Measurements from ENCODE around the gene ZNF653. TPM values are rescaled to one million over a fixed set of nuclear protein-coding genes. Genes with fewer than 3 reads are reported as not detected.

The ZNF653 gene
- total RNA-seq, 1 experiment from 2014 or later: 10.3 TPM

GRCh38 chr19:11541238-11541637 is 35.6 kb upstream of the ZNF653 start:
- H3K27ac Mint-ChIP-seq: no peak overlapping the region
- POLR2A ChIA-PET: no interaction called here

DNA sequence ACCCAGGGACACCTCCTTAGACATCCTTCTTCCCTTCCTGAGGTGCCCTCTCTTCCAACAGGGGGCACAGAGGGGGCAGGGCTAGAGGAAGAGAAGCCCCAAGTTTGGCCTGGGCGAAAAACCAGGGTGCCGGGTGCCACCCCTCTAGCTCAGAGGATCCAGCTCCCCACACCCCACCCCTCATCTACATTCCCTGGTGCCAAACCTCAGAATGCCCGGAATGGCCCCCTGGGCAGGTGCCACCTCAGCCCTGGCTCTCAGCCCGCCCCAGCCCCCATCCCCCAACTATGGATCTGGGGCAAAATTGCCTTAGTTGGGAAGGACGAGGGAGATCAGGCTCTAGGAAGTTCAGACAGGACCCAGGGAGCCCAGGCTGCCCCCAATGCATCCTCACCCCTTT is 35.0 kb upstream of the ZNF653 start:
- ChIA-PET CTCF (interaction anchor here (1.0 kb wide), 1 partner anchor 11 kb away, joined by 3 read pairs; no protein-coding TSS in a partner anchor), POLR2A (interaction anchor here (0.5 kb wide), 1 partner anchor 1186 kb away, joined by 4 read pairs; no protein-coding TSS in a partner anchor)
- no peaks in the 10 kb centered on the region for H3K36me3 Mint-ChIP-seq
- no peak for TF ChIP-seq ELF4 (CRISPR knock-in tag; IDR thresholded peaks at IDR 0.05; ENCODE audit: low read depth)
- TF ChIP-seq, protein P1, sequence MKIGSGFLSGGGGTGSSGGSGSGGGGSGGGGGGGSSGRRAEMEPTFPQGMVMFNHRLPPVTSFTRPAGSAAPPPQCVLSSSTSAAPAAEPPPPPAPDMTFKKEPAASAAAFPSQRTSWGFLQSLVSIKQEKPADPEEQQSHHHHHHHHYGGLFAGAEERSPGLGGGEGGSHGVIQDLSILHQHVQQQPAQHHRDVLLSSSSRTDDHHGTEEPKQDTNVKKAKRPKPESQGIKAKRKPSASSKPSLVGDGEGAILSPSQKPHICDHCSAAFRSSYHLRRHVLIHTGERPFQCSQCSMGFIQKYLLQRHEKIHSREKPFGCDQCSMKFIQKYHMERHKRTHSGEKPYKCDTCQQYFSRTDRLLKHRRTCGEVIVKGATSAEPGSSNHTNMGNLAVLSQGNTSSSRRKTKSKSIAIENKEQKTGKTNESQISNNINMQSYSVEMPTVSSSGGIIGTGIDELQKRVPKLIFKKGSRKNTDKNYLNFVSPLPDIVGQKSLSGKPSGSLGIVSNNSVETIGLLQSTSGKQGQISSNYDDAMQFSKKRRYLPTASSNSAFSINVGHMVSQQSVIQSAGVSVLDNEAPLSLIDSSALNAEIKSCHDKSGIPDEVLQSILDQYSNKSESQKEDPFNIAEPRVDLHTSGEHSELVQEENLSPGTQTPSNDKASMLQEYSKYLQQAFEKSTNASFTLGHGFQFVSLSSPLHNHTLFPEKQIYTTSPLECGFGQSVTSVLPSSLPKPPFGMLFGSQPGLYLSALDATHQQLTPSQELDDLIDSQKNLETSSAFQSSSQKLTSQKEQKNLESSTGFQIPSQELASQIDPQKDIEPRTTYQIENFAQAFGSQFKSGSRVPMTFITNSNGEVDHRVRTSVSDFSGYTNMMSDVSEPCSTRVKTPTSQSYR (CRISPR knock-in tag; IDR thresholded peaks at IDR 0.05): no peak
- TF ChIP-seq ZNF396 (CRISPR knock-in tag; IDR thresholded peaks at IDR 0.05; ENCODE audit: borderline replicate concordance): no peak
- TF ChIP-seq ESRRA (CRISPR knock-in tag; IDR thresholded peaks at IDR 0.05; ENCODE audit: borderline replicate concordance): no peak
- TF ChIP-seq AFF4 (CRISPR knock-in tag; IDR thresholded peaks at IDR 0.05; ENCODE audit: borderline replicate concordance): no peak
- no peak for TF ChIP-seq USF1 (CRISPR knock-in tag; IDR thresholded peaks at IDR 0.05)
- TF ChIP-seq, protein P2, sequence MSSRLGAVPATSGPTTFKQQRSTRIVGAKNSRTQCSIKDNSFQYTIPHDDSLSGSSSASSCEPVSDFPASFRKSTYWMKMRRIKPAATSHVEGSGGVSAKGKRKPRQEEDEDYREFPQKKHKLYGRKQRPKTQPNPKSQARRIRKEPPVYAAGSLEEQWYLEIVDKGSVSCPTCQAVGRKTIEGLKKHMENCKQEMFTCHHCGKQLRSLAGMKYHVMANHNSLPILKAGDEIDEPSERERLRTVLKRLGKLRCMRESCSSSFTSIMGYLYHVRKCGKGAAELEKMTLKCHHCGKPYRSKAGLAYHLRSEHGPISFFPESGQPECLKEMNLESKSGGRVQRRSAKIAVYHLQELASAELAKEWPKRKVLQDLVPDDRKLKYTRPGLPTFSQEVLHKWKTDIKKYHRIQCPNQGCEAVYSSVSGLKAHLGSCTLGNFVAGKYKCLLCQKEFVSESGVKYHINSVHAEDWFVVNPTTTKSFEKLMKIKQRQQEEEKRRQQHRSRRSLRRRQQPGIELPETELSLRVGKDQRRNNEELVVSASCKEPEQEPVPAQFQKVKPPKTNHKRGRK (CRISPR knock-in tag; IDR thresholded peaks at IDR 0.05; ENCODE audit: borderline replicate concordance): no peak
- TF ChIP-seq, protein P3, sequence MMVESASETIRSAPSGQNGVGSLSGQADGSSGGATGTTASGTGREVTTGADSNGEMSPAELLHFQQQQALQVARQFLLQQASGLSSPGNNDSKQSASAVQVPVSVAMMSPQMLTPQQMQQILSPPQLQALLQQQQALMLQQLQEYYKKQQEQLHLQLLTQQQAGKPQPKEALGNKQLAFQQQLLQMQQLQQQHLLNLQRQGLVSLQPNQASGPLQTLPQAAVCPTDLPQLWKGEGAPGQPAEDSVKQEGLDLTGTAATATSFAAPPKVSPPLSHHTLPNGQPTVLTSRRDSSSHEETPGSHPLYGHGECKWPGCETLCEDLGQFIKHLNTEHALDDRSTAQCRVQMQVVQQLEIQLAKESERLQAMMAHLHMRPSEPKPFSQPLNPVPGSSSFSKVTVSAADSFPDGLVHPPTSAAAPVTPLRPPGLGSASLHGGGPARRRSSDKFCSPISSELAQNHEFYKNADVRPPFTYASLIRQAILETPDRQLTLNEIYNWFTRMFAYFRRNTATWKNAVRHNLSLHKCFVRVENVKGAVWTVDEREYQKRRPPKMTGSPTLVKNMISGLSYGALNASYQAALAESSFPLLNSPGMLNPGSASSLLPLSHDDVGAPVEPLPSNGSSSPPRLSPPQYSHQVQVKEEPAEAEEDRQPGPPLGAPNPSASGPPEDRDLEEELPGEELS (CRISPR knock-in tag; IDR thresholded peaks at IDR 0.05): no peak
- no peak for TF ChIP-seq ZNF671 (CRISPR knock-in tag; IDR thresholded peaks at IDR 0.05)
- TF ChIP-seq ZNF317 (CRISPR knock-in tag; IDR thresholded peaks at IDR 0.05; ENCODE audit: borderline replicate concordance, low read depth): no peak
- no peak for TF ChIP-seq ZNF263 (CRISPR knock-in tag; IDR thresholded peaks at IDR 0.05; ENCODE audit: low read depth)
- no peak overlapping the region for H3K27ac Mint-ChIP-seq
- H3K27me3 Mint-ChIP-seq (ENCODE audit: low read depth): peaks cover 3% of the 10 kb centered on the region
- no peaks in the 10 kb centered on the region for H3K9me3 Mint-ChIP-seq
- no peak for DNase-seq (ENCODE audit: low spot score)
- H3K4me1 Mint-ChIP-seq: peaks cover 18% of the 10 kb centered on the region
- no peak for ATAC-seq
- peak overlapping the region; percentile 44; the same call in 1 of the 2 replicates for H3K4me3 Mint-ChIP-seq

More at GRCh38 chr19:11541238-11541637, 35.6 kb upstream of the ZNF653 start:
- Mint-ChIP-seq H3K4me3 (no peak overlapping the region), H3K36me3 (no peaks in the 10 kb centered on the region), H3K27me3 (ENCODE audit: low read depth) (peaks cover 2% of the 10 kb centered on the region; the same call in 1 of the 2 replicates), H3K4me1 (peaks cover 17% of the 10 kb centered on the region), H3K9me3 (no peaks in the 10 kb centered on the region)
- no peak for DNase-seq (ENCODE audit: low spot score)
- no peak for ATAC-seq
- CTCF ChIA-PET: interaction anchor here (1.0 kb wide), 1 partner anchor 11 kb away, joined by 3 read pairs; no protein-coding TSS in a partner anchor
- TF ChIP-seq IRF2 (CRISPR knock-in tag; IDR thresholded peaks at IDR 0.05; ENCODE audit: borderline replicate concordance, low read depth) (no peak), ZNF138 (CRISPR knock-in tag; conservative IDR thresholded peaks at IDR 0.05) (no peak), ZNF232 (CRISPR knock-in tag; IDR thresholded peaks at IDR 0.05) (no peak)
- TF ChIP-seq, protein P4, sequence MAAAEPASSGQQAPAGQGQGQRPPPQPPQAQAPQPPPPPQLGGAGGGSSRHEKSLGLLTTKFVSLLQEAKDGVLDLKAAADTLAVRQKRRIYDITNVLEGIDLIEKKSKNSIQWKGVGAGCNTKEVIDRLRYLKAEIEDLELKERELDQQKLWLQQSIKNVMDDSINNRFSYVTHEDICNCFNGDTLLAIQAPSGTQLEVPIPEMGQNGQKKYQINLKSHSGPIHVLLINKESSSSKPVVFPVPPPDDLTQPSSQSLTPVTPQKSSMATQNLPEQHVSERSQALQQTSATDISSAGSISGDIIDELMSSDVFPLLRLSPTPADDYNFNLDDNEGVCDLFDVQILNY (CRISPR knock-in tag; IDR thresholded peaks at IDR 0.05): no peak
